HL-60 (cell line): ENCODE measurements around the gene AMPD3.

Experiments
- SPI1 ChIP-seq: IDR thresholded peaks from 2 replicates; pipeline ENCODE4 v1.6.1; 2012; ENCODE audit warnings: low read depth, mild to moderate bottlenecking, borderline replicate concordance
- TF ChIP-seq, protein P1 (sequence below): IDR thresholded peaks from 2 replicates; pipeline ENCODE4 v1.6.1; 2012; ENCODE audit warnings: low read depth; ENCODE audit not compliant: insufficient replicate concordance
- TF ChIP-seq, protein P2 (sequence below): IDR thresholded peaks from one replicate; pipeline ENCODE4 v1.5.1; 2011; ENCODE audit warnings: low read length, control low read depth, inconsistent platforms; ENCODE audit not compliant: insufficient read depth

DNA sequence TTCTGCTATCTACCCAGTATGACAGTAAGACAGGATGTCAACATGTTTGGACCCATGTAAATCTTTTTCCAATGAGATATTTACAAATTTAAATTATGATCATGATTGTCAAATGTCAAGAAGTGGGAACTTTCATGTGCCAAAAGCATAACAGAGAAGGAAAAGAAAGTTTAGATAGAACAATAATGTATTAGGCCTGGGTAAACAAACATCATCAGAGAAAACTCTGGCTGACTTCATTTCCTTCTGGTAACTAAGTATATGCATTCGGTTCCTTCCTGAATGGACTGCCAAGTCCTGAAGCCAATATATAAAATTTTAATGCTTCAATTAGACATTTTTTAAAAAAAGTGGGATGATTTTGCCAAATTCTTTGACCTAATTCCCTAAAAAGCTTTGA lies 69.4 kb downstream of the AMPD3 start:
- TF ChIP-seq, protein P1, sequence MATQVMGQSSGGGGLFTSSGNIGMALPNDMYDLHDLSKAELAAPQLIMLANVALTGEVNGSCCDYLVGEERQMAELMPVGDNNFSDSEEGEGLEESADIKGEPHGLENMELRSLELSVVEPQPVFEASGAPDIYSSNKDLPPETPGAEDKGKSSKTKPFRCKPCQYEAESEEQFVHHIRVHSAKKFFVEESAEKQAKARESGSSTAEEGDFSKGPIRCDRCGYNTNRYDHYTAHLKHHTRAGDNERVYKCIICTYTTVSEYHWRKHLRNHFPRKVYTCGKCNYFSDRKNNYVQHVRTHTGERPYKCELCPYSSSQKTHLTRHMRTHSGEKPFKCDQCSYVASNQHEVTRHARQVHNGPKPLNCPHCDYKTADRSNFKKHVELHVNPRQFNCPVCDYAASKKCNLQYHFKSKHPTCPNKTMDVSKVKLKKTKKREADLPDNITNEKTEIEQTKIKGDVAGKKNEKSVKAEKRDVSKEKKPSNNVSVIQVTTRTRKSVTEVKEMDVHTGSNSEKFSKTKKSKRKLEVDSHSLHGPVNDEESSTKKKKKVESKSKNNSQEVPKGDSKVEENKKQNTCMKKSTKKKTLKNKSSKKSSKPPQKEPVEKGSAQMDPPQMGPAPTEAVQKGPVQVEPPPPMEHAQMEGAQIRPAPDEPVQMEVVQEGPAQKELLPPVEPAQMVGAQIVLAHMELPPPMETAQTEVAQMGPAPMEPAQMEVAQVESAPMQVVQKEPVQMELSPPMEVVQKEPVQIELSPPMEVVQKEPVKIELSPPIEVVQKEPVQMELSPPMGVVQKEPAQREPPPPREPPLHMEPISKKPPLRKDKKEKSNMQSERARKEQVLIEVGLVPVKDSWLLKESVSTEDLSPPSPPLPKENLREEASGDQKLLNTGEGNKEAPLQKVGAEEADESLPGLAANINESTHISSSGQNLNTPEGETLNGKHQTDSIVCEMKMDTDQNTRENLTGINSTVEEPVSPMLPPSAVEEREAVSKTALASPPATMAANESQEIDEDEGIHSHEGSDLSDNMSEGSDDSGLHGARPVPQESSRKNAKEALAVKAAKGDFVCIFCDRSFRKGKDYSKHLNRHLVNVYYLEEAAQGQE = no peak
- TF ChIP-seq, protein P2, sequence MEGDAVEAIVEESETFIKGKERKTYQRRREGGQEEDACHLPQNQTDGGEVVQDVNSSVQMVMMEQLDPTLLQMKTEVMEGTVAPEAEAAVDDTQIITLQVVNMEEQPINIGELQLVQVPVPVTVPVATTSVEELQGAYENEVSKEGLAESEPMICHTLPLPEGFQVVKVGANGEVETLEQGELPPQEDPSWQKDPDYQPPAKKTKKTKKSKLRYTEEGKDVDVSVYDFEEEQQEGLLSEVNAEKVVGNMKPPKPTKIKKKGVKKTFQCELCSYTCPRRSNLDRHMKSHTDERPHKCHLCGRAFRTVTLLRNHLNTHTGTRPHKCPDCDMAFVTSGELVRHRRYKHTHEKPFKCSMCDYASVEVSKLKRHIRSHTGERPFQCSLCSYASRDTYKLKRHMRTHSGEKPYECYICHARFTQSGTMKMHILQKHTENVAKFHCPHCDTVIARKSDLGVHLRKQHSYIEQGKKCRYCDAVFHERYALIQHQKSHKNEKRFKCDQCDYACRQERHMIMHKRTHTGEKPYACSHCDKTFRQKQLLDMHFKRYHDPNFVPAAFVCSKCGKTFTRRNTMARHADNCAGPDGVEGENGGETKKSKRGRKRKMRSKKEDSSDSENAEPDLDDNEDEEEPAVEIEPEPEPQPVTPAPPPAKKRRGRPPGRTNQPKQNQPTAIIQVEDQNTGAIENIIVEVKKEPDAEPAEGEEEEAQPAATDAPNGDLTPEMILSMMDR = no peak
- TF ChIP-seq SPI1 = no peak
